ENCODE measurements around the gene SCAMP2.

DNA sequence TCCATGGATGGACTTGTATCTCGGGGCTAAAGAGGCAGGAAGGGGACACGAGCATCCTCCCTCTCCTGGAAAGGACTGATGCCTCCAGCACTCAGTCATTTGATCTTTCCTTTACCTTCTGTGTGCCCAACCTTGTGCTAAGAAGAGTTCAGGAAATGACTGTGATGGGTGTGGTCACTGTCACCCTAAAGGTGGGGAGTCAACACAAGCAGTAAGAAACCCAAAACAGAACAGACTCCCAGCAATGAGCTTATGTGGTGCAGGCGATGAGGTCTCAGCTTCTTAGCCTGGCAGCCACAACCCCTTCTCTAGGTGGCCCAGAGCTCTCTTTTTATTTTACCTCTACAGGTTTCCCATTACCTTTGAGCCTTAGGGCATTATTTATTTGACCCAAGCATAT lies 20.5 kb upstream of the SCAMP2 start:
- TF ChIP-seq CTCF (IDR thresholded peaks at IDR 0.05; ENCODE audit: poor library complexity, severe bottlenecking) (no peak), EP300 (conservative IDR thresholded peaks at IDR 0.05; ENCODE audit: poor library complexity, severe bottlenecking) (no peak), RAD21 (conservative IDR thresholded peaks at IDR 0.05) (no peak), EZH2 (IDR thresholded peaks at IDR 0.05; ENCODE audit: borderline replicate concordance, insufficient read depth, low read length, poor library complexity, severe bottlenecking) (no peak), POLR2AphosphoS5 (IDR thresholded peaks at IDR 0.05) (no peak), MXI1 (conservative IDR thresholded peaks at IDR 0.05; ENCODE audit: poor library complexity, severe bottlenecking) (no peak), SMC3 (conservative IDR thresholded peaks at IDR 0.05; ENCODE audit: poor library complexity) (no peak)
- TF ChIP-seq, protein P1, sequence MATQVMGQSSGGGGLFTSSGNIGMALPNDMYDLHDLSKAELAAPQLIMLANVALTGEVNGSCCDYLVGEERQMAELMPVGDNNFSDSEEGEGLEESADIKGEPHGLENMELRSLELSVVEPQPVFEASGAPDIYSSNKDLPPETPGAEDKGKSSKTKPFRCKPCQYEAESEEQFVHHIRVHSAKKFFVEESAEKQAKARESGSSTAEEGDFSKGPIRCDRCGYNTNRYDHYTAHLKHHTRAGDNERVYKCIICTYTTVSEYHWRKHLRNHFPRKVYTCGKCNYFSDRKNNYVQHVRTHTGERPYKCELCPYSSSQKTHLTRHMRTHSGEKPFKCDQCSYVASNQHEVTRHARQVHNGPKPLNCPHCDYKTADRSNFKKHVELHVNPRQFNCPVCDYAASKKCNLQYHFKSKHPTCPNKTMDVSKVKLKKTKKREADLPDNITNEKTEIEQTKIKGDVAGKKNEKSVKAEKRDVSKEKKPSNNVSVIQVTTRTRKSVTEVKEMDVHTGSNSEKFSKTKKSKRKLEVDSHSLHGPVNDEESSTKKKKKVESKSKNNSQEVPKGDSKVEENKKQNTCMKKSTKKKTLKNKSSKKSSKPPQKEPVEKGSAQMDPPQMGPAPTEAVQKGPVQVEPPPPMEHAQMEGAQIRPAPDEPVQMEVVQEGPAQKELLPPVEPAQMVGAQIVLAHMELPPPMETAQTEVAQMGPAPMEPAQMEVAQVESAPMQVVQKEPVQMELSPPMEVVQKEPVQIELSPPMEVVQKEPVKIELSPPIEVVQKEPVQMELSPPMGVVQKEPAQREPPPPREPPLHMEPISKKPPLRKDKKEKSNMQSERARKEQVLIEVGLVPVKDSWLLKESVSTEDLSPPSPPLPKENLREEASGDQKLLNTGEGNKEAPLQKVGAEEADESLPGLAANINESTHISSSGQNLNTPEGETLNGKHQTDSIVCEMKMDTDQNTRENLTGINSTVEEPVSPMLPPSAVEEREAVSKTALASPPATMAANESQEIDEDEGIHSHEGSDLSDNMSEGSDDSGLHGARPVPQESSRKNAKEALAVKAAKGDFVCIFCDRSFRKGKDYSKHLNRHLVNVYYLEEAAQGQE (IDR thresholded peaks at IDR 0.05; ENCODE audit: borderline replicate concordance), result no peak
